HepG2 (cell line): ENCODE data around the gene RPS6KA5.

Experiments used
- ATF7 ChIP-seq, 2 experiments: fragments of 450-650 bp in 1 of 2; sonication (generic) in 1 of 2; formaldehyde crosslinking in 1 of 2; IDR thresholded peaks; 2 replicates each; pipeline versions ENCODE4 v1.4.0 to v1.6.1; 2016 to 2020; ENCODE audit warnings: antibody characterized with exemption in 1 of 2, mild to moderate bottlenecking in 1 of 2, missing genetic modification reagents in 1 of 2
- CREB1 ChIP-seq, 2 experiments: fragments of 450-650 bp in 1 of 2; IDR thresholded peaks; 2 replicates each; pipeline ENCODE4 v1.6.1; 2016 to 2017; ENCODE audit warnings: control low read depth in 1 of 2, mild to moderate bottlenecking in 1 of 2, missing compliant biosample characterization in 1 of 2, missing genetic modification characterization in 1 of 2
- EZH2 ChIP-seq: conservative IDR thresholded peaks from 2 replicates; pipeline ENCODE4 v1.6.1; 2012; ENCODE audit warnings: mild to moderate bottlenecking, low read depth, low read length, moderate library complexity
- KDM1A ChIP-seq: IDR thresholded peaks from 2 replicates; pipeline ENCODE4 v1.6.1; 2016; ENCODE audit warnings: missing compliant biosample characterization
- NFKB2 ChIP-seq: sonication (generic); formaldehyde crosslinking; IDR thresholded peaks from 2 replicates; pipeline ENCODE4 v1.4.0; 2020; ENCODE audit warnings: missing genetic modification reagents, borderline replicate concordance
- POLR2AphosphoS5 ChIP-seq: IDR thresholded peaks from 2 replicates; pipeline ENCODE4 v1.6.1; 2012; ENCODE audit warnings: low read depth, low read length
- SIN3A ChIP-seq: IDR thresholded peaks from 2 replicates; pipeline ENCODE4 v1.6.1; 2011; ENCODE audit warnings: low read depth, mild to moderate bottlenecking, control low read depth, low read length, borderline replicate concordance
- ZBTB8A ChIP-seq: sonication (generic); formaldehyde crosslinking; IDR thresholded peaks from 2 replicates; pipeline ENCODE4 v1.4.0; 2020; ENCODE audit warnings: mild to moderate bottlenecking, low read depth, missing genetic modification reagents, borderline replicate concordance
- ZFP36 ChIP-seq: fragments of 150-350 bp; IDR thresholded peaks from 2 replicates; pipeline ENCODE4 v1.6.1; 2018; ENCODE audit warnings: borderline replicate concordance, low read length, low read depth; ENCODE audit not compliant: partially characterized antibody
- TF ChIP-seq, protein P1 (sequence below): sonication (generic); formaldehyde crosslinking; IDR thresholded peaks from 2 replicates; pipeline ENCODE4 v1.5.0; 2020; ENCODE audit warnings: mild to moderate bottlenecking, missing genetic modification reagents, moderate library complexity
- TF ChIP-seq, protein P2 (sequence below): sonication (generic); formaldehyde crosslinking; IDR thresholded peaks from 2 replicates; pipeline ENCODE4 v1.5.0; 2020; ENCODE audit warnings: missing genetic modification reagents, mild to moderate bottlenecking, borderline replicate concordance
- TF ChIP-seq, protein P3 (sequence below): sonication (generic); formaldehyde crosslinking; IDR thresholded peaks from 2 replicates; pipeline ENCODE4 v1.4.0; 2020; ENCODE audit warnings: missing genetic modification reagents
- TF ChIP-seq, protein P4 (sequence below): sonication (generic); formaldehyde crosslinking; IDR thresholded peaks from 2 replicates; pipeline ENCODE4 v1.4.0; 2020; ENCODE audit warnings: mild to moderate bottlenecking, missing genetic modification reagents

DNA sequence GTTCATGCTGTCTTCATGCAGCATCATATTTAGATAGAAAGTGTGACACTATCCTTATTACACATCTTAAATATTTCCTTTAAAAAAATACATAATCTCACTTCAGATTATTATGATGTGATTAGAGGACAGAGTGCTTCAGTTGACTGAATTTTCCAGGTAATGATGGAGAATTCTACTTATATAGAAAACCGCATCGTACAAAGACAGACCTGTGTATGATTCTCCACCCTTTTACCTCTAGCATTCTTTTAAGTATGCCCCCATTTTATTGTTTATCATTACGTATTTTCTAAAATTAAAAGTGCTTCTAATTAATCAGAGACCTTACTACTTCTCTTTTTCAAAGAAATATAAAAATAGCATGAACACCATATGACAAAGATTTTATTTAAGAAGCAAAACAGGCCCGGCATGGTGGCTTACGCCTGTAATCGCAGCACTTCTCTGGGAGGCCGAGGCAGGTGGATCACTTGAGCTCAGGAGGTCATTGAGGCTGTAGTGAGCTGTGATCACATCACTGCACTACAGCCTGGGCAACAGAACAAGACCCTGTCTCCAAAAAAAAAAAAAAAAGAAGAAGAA is 13.9 kb downstream of the RPS6KA5 start:
- TF ChIP-seq, protein P1, sequence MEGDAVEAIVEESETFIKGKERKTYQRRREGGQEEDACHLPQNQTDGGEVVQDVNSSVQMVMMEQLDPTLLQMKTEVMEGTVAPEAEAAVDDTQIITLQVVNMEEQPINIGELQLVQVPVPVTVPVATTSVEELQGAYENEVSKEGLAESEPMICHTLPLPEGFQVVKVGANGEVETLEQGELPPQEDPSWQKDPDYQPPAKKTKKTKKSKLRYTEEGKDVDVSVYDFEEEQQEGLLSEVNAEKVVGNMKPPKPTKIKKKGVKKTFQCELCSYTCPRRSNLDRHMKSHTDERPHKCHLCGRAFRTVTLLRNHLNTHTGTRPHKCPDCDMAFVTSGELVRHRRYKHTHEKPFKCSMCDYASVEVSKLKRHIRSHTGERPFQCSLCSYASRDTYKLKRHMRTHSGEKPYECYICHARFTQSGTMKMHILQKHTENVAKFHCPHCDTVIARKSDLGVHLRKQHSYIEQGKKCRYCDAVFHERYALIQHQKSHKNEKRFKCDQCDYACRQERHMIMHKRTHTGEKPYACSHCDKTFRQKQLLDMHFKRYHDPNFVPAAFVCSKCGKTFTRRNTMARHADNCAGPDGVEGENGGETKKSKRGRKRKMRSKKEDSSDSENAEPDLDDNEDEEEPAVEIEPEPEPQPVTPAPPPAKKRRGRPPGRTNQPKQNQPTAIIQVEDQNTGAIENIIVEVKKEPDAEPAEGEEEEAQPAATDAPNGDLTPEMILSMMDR (CRISPR knock-in tag), result no peak
- TF ChIP-seq, protein P2, sequence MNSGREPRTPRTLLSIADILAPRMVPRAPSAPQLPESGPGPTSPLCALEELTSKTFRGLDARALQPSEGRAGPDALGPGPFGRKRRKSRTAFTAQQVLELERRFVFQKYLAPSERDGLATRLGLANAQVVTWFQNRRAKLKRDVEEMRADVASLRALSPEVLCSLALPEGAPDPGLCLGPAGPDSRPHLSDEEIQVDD, result no peak
- TF ChIP-seq KDM1A (CRISPR knock-in tag), result no peak
- no peak for TF ChIP-seq POLR2AphosphoS5
- no peak for TF ChIP-seq ZBTB8A (CRISPR knock-in tag)
- no peak for TF ChIP-seq ATF7 (IDR thresholded peaks at IDR 0.05)
- no peak for TF ChIP-seq ATF7 (CRISPR knock-in tag; IDR thresholded peaks at IDR 0.05)
- TF ChIP-seq ZFP36, result no peak
- TF ChIP-seq SIN3A, result no peak
- TF ChIP-seq CREB1 (IDR thresholded peaks at IDR 0.05), result no peak
- no peak for TF ChIP-seq CREB1 (CRISPR knock-in tag; IDR thresholded peaks at IDR 0.05)
- no peak for TF ChIP-seq NFKB2 (CRISPR knock-in tag)
- TF ChIP-seq, protein P3, sequence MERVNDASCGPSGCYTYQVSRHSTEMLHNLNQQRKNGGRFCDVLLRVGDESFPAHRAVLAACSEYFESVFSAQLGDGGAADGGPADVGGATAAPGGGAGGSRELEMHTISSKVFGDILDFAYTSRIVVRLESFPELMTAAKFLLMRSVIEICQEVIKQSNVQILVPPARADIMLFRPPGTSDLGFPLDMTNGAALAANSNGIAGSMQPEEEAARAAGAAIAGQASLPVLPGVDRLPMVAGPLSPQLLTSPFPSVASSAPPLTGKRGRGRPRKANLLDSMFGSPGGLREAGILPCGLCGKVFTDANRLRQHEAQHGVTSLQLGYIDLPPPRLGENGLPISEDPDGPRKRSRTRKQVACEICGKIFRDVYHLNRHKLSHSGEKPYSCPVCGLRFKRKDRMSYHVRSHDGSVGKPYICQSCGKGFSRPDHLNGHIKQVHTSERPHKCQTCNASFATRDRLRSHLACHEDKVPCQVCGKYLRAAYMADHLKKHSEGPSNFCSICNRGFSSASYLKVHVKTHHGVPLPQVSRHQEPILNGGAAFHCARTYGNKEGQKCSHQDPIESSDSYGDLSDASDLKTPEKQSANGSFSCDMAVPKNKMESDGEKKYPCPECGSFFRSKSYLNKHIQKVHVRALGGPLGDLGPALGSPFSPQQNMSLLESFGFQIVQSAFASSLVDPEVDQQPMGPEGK, result no peak
- TF ChIP-seq, protein P4, sequence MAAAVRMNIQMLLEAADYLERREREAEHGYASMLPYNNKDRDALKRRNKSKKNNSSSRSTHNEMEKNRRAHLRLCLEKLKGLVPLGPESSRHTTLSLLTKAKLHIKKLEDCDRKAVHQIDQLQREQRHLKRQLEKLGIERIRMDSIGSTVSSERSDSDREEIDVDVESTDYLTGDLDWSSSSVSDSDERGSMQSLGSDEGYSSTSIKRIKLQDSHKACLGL, result no peak
- TF ChIP-seq EZH2, result no peak
